Posterior cingulate gyrus (tissue), 11 donors: ENCODE data around the gene MTA3.

ENCODE experiments used
- DNase-seq, 10 donors: peaks; one replicate each; pipeline versions ENCODE4 v3.0.0 to v3.0.0-alpha.2; 2020 to 2021; ENCODE audit warnings: mixed read lengths in 3 of 10
- intact Hi-C: fragments of 100-400 bp; cut with DNase I; formaldehyde crosslinking; loops from one replicate; pipeline ENCODE4 v1.15.1; 2023

The MTA3 gene

DNA sequence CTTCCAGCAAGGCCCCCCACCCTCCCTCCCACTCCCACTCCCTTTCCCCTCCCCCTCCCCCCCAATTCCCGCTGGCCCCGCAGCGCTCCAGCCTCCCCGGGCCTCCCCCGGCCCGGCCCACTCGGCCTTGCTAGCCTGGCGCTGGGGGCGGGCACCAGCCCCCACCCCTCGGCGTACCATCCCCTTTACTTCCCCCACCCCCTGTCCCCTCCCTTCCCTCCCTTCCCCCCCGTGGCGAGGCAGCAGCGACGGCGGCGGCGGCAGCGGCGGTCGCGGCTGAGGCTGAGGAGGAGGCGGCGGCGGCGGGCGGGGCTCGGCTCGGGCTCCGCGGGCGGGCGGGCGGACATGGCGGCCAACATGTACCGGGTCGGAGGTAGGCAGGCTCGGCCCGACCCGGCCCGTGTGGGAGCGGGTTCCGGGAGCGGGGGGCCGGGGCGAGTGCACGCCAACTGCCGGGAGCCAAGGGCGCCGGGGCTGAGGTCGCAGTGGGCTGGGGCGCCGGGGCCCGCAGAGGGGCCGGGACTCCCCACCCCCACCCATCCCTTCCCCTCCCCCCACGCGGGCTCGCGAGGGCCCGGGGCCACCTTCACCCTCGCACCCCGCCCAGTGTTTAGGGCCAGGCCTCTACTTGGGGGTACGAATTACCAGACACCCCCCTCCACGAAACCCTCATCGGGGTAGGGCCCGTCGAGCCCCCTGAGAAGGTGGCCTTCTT, at the start of gene MTA3:
Gene MTA3, plus strand, starts transcription at position 232 of the 715 bp plus-strand sequence. Its CDS starts 114 bp downstream, at position 346.
- DNase-seq, result peak; percentile 49 to 95 (median 72)
- intact Hi-C loops, result loop anchor here (10.0 kb wide), 1 partner anchor 54 kb away; no protein-coding TSS in a partner anchor

DNA sequence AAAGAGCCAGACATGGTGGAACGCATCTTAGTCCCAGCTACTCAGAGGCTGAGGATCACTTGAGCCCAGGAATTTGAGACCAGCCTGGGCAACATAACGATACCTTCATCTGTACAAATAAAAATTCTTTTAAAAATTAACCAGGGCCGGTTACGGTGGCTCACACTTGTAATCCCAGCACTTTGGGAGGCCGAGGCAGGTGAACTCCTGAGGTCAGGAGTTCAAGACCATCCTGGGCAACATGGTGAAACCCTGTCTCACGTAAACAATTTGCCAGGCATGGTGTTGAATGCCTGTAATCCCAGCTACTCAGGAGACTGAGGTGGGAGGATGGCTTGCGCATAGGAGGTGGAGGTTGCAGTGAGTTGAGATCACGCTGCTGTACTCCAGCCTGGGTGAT, 48.8 kb upstream of the MTA3 start:
- intact Hi-C loops, result loop anchor here (10.0 kb wide), 1 partner anchor 45 kb away; the partner anchor contains the start of gene MTA3
- no peak for DNase-seq

DNA sequence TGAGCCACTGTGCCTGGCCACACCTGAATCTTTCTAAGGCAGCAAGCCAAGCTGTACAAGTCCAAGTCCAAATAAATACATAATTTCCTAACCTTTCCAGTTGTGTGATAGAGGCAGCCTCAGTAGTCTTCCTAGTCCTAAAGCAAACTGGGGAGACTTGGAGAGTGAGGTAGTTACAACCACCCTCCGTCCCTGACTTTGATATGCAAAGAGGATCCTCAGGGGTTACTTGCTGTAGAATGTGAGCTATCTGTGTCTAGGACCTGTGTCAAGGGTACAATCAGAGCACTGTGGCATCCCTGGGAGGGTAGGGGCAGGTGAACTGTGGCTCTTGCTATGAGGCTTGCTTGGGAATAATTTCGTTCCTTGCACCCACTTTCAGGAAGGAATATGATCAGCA, 46.4 kb upstream of the MTA3 start:
- intact Hi-C loops, result no loop called here
- no peak for DNase-seq

DNA sequence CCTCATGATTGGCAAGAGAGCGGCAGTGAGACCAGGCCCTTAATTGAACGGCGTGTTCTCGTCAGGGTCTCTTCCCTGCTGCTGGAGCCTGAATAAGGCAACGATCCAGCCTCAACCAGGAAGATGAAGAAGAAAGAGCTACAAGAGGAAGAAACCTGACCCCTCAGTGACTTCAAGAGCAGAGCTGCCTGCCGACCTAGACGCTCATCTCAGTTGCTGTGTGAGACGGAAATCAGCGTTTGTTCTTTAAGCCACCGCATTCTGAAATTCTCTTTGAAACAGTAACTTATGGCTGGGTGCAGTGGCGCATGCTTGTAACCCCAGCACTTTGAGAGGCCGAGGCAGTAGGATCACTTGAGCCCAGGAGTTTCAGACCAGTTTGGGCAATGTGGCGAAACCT, 45.1 kb upstream of the MTA3 start:
- intact Hi-C loops, result no loop called here
- no peak for DNase-seq

DNA sequence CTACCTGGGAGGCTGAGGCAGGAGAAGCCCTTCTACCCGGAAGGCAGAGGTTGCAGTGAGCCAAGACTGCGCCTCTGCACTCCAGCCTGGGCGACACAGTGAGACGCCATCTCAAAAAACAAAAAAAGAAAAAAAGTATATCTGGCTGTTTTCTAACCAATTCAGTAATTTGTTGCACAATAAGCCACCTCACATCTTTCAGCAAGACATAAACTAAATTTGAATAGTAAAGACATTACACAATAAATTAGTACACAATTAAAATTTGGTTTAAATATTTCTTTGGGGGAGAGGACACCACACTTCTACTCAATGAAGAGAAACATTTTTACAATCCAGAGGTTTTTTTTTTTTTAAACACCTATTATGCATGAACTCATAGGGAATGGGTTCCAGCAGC, 36.0 kb upstream of the MTA3 start:
- intact Hi-C loops, result no loop called here

DNA sequence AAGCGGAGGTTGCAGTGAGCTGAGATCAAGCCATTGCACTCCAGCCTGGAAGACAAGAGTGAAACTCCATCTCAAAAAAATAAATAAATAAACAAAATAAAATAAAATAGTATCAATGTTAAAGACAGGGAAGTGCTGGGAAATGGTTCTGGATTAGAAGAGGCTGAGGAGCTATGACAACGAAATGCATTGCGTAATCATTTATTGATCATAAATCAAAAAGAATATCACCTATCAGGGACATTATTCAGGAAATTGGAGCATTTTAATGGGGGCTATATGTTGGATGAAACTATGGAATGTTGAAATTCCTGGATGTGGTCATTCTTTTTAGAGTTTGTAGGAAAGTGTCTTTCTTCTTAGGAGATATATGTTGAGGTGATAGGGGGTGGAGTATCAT, 30.9 kb upstream of the MTA3 start:
- intact Hi-C loops, result no loop called here

More for the DNA sequence above, 36.0 kb upstream of the MTA3 start:
- peak in 1 of 10 donors; percentile 18 for DNase-seq

DNA sequence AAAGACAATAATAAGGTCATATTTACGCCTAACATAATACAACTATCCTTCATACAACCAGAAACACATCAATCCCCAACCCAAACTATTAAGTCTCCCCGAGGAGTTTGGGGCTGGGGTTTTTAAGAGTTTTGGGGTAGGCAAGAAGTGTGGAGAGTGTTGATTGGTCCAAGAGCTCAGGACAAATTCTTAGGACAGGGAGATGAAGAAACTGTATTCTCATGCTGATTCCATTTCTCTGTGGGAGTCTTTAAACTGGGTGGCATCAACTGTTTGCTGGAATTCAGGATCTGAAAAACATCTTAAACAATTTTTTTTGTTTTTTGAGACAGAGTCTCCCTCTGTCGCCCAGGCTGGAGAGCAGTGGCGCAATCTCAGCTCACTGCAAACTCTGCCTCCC, 25.6 kb upstream of the MTA3 start:
- intact Hi-C loops, result no loop called here
- no peak for DNase-seq

More for the DNA sequence above, 30.9 kb upstream of the MTA3 start:
- no peak for DNase-seq

DNA sequence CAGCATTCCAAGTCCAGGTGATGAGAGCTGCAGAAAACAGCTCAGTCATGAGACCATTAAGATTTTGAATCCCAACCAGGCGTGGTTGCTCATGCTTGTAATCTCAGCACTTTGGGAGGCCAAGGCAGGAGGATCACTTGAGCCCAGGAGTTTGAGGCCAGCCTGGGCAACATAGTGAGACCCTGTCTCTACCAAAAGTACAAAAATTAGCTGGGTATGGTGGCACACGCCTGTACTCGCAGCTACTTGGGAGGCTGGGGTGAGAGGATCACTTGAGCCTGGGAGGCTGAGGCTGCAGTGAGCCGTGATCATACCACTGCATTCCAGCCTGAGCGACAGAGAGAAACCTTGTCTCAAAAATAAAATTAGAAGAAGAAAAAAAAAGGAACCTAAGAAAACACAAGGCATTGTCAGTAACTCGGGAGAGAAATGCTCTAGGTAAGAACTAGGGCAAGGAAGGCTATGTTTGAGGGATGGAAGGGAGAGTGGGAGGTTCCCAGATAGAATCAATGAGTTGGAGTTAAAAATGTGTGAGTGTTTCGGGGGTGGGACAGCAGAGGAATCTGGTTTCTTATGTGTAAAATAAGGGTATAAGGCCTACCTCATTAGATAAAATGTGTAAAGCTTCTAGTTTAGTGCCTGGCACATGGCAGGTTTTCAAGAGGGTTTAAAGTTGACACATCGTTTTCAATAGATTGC, 23.3 kb upstream of the MTA3 start:
- DNase-seq, result peak in 1 of 10 donors; percentile 52
- intact Hi-C loops, result no loop called here

DNA sequence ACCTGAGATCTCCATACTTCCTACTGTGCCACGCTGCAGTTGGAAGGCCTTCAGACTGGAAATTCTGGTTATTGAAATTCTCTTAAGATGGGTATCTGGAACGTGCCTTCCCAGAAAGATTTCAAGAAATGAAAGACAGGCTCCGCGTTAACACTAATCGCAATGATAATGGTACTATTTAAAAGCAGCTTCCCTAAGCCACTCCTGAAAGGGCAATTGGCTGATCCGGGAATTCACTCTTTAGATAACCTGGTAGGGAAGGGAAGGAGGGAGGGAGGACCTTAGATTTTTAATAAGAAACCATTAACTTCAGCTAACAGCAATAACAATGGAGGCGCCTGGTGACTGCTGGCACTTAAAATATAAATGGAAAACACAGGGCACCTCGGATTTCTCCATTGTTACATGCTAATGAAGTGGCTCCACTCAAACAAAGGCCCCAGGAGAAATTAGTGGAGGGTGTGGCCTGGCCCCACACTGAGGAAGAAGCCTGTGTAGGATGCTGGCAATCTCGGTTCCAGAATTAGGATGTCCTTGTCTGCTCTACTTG, 22.5 kb upstream of the MTA3 start:
- intact Hi-C loops, result no loop called here

DNA sequence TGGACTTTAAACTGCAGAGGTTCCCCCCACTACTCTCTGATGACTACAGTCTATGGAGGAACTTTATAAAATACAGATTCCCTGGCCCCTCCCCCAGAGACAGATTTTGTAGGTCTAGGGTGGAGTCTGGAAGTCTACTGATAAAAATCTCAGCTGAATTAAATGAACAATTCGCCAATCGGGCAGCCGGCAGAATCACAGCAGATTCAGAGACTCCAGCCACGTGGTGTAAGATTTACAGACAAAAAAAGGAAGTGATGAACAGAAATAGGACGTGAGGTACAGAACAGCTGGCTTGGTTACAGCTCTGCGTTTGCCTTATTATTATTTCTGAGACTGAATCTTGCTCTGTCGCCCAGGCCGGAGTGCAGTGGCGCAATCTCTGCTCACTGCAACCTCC, 21.4 kb upstream of the MTA3 start:
- intact Hi-C loops, result no loop called here
- peak in 1 of 10 donors; percentile 65 for DNase-seq

More for the DNA sequence above, 22.5 kb upstream of the MTA3 start:
- peak in 1 of 10 donors; percentile 14 for DNase-seq

DNA sequence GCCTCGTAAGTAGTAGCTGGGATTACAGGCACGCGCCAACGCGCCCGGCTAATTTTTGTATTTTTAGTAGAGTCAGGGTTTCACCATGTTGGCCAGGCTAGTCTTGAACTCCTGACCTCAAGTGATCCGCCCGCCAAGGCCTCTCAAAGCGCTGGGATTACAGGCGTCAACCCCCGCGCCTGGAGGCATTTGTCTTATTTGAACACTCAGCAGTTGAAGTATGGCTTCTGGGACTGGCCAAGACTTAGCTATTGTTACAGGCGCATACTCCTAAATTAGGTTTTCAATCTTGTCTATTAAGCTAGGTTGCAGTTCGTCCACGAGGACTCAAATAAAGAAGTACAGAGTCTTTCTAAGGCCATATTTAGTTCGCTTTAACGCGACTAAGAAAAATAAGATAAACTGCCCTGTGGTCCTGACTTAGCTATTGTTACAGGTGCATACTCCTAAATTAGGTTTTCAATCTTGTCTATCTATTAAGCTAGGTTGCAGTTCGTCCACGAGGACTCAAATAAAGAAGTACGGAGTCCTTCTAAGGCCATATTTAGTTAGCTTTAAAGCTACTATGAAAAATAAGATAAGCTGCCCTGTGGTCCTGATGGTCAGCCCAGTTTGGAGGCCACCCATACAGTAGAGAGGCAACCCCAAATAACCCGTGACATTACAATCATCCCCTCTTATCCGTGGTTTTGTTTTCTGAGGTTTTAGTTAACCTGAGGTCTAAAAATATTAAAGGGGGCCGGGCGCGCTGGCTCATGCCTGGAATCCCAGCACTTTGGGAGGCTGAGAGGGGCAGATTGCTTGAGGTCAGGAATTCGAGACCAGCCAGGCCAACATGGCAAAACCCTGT, 20.8 kb upstream of the MTA3 start:
- peak in 1 of 10 donors; percentile 65 for DNase-seq
- intact Hi-C loops, result no loop called here

DNA sequence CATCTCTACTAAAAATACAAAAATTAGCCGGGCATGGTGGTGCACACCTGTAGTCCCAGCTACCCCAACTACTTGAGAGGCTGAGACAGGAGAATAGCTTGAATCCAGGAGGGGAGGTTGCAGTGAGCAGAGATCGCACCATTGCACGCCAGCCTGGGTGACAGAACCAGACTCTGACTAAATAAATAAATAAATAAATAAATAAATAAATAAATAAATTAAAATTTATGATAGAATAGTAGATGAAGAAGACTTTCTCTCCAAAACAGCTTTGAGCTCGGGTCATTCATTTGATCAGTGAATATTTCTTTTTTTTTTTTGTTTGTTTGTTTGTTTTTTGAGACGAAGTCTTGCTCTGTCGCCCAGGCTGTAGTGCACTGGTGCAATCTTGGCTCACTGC, 17.6 kb upstream of the MTA3 start:
- intact Hi-C loops, result no loop called here
- no peak for DNase-seq

DNA sequence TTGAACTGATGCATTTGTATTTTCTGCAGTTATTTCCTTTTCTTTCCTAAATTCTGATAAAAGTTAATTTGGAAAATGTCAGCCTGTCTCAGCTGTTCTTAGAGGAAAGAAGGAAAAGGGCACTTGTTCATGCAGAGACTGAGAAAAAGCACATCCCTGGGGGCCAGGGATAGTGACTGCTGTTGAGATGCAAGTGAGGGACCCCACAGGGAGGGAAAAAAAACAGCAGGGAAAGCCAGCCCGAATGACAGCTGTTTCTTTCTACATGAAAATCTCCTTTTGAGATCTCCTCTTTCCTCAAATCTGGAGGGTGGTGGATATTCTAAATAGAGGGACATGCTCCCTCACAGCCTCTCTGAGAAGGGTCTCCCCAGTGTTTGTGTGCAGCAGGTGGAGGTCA, 14.0 kb upstream of the MTA3 start:
- intact Hi-C loops, result no loop called here
- peak in 2 of 10 donors; percentile 7 to 35 for DNase-seq

DNA sequence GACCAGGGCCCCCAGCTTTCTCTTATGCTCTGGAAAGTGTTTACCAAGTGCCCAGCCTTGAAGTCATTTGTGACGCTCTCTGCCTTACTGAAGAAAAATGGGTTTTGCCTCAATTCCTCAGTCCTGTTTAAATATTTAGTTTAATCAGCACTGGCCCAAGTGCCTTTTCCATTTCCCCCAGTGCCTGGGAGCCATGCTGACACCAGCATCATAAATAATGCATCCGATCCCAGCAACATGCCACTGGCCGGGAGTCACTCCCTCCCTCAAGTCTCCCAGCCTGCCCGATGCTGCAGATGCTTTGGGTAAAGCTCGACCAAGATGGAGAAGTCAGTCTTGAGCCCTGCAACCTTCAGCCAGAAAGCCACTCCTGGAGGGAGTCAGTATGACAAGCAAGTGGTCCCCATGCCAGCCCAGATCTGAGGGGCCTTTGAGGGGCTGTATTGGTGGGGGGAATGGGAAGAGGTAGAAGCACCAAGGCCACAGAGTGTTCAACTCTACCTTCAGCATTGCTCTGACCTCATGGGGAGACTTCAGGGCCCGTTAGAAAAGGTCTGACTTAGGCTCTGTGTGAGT, 12.0 kb upstream of the MTA3 start:
- intact Hi-C loops, result no loop called here
- peak in 2 of 10 donors; percentile 29 to 38 for DNase-seq

DNA sequence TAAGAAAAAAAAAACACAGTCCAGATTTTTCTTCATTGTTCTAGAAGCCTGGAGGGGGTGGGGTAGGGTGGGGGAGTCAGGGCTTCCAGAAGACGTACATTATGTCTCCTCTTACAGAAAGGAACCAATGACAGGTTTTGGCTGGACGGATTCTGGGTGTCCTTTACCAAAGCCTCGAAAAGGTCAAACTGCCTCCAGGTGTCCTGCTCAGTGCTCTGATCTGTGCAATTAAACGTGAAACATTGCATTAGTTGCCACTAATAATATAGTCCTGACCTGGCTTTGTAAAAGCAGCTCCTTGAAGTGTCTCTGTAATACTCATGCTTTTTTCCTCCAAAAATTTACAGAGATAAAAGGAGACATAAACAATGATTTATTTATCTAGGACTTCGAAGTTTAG, 11.1 kb upstream of the MTA3 start:
- peak in 1 of 10 donors; percentile 22 for DNase-seq
- intact Hi-C loops, result no loop called here

DNA sequence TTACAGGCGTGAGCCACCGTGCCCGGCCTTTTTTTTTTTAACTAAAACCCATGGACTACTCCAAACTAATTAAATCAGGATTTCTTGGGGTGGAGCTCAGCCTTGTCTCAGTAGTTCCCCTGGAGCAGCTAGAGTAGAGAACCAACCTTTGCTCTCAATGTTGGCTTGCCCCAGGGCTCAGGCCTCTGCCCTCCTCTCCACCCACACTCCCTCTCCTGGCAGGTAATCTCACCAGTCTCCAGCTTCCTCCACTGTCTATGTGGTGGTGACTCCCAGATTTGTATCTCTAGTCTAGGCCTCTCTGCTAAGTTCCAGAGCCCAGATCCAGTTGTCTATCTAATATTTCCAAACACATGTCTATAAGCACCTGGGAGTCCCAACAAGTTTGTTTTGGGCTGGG, 9.6 kb upstream of the MTA3 start:
- no peak for DNase-seq
- intact Hi-C loops, result no loop called here

DNA sequence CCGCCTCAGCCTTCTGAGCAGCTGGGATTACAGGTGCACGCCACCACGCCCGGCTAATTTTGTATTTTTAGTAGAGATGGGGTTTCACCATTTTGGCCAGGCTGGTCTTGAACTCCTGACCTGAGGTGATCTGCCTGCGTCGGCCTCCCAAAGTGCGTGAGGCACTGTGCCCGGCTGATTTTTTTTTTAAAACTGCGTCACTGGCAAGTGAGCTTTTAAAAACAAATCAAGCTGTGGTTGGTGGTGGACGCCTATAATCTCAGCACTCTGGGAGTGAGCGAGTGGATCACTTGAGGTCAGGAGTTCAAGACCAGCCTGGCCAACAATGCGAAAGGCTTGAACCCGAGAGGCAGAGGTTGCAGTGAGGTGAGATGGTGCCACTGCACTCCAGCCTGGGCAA, 8.3 kb upstream of the MTA3 start:
- intact Hi-C loops, result loop anchor here (10.0 kb wide), 1 partner anchor 45 kb away; no protein-coding TSS in a partner anchor
- DNase-seq, result peak in 1 of 10 donors; percentile 13

DNA sequence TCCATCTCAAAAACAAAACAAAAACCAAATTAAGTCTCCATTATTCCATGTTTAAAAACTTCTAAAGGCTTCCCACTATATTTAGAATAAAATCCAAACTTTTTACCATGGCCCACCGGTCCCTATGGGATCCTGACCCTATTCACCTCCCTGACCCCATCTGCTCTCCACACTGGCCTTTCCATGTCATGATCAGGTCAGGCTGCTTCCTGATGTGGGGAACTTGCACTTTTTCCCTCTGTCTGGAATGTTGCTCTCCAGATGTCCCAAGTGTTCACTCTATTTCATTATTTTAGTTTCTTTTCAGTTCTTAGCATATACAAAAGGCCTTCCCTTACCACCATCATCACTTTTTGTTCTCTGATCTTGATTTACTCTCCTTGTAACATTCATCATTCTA, 7.5 kb upstream of the MTA3 start:
- no peak for DNase-seq
- intact Hi-C loops, result loop anchor here (10.0 kb wide), 1 partner anchor 46 kb away; no protein-coding TSS in a partner anchor

DNA sequence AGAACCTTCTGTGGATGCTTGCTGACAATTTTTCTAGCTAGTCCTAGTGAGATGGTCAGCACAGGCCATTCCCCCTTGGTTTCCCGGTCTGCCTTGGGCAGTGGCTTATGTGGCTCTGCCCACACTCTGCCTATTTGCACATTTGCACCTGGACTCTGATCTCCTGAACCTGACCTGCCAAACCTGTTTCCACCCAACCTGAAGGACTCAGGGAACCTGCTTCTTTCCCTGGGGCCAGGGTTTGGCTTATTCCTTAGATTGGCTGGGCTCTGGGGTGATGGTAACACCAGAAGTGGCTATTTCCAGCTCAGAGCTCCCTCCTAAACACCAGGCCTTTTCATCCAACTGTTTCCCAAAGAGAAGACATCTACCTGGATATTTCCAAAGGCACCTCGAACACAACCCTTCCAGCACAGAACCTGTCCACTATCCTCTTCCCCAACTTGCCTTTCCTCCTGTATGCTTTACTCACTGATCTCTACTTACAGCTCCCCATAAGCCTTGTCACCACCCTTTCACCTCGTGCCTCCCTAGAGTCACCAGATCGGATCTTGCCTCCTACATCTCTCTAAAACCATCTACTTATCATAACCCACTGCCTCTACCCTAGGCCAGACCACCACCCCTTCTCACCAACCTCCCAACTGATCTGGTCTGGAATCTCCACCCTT, 5.8 kb upstream of the MTA3 start:
- no peak for DNase-seq
- intact Hi-C loops, result loop anchor here (10.0 kb wide), 1 partner anchor 48 kb away; no protein-coding TSS in a partner anchor
